A673 (cell line): Measurements from ENCODE around the gene SYNGR2.

Experiments
- CTCF ChIP-seq: fragments of 300-800, 200-600 bp; sonication (generic); conservative IDR thresholded peaks from 2 replicates; pipeline ENCODE4 v1.5.1; 2017; ENCODE audit warnings: low read depth, mild to moderate bottlenecking, antibody characterized with exemption, low read length, moderate library complexity, mixed read lengths
- EZH2 ChIP-seq: fragments of 200-600 bp; sonication (generic); IDR thresholded peaks from 2 replicates; pipeline ENCODE4 v1.6.1; 2017; ENCODE audit warnings: borderline replicate concordance, low read depth, mild to moderate bottlenecking, mixed read lengths, antibody characterized with exemption, low read length; ENCODE audit not compliant: poor library complexity, severe bottlenecking

DNA sequence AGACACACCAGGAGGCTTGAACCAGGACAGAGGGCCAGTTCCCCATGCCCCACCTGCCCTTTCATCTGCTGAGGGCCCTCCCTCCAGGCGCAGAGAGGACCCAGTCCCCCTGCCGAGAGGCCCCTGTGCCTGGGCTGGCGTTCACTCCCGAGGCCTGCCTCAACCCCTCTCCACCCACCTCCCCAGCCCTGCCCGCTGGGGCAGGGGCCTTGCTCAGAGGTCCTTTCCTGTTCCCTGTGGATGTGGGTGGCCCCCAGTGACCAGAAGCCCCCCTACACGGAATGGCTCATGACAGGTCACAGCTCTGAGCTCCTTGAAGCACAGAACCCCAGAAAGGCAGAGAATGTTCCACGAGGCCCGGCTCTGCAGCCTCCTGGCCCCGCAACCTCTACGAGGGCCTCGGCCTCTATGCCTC, 46.6 kb upstream of the SYNGR2 start:
- TF ChIP-seq CTCF = no peak
- no peak for TF ChIP-seq EZH2
